ELF-1 (cell line): Measurements from ENCODE around the gene RCL1.
"Not testable (repeated sequence)": the region's sequence is repeated elsewhere in the genome, so short reads cannot be mapped to it uniquely, and the experiment has no call there.

Experiments
- DNase-seq: peaks from one replicate; pipeline ENCODE4 v3.0.0-alpha.2; 2016; ENCODE audit warnings: low read depth, low spot score

Gene RCL1, protein sequence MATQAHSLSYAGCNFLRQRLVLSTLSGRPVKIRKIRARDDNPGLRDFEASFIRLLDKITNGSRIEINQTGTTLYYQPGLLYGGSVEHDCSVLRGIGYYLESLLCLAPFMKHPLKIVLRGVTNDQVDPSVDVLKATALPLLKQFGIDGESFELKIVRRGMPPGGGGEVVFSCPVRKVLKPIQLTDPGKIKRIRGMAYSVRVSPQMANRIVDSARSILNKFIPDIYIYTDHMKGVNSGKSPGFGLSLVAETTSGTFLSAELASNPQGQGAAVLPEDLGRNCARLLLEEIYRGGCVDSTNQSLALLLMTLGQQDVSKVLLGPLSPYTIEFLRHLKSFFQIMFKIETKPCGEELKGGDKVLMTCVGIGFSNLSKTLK

GRCh38 chr9:4792572-4793458 is at the start of gene RCL1:
Gene RCL1 (plus strand): TSS chr9:4792944. CDS start chr9:4793092, 148 bp downstream.
- peak; percentile 98 for DNase-seq

DNA sequence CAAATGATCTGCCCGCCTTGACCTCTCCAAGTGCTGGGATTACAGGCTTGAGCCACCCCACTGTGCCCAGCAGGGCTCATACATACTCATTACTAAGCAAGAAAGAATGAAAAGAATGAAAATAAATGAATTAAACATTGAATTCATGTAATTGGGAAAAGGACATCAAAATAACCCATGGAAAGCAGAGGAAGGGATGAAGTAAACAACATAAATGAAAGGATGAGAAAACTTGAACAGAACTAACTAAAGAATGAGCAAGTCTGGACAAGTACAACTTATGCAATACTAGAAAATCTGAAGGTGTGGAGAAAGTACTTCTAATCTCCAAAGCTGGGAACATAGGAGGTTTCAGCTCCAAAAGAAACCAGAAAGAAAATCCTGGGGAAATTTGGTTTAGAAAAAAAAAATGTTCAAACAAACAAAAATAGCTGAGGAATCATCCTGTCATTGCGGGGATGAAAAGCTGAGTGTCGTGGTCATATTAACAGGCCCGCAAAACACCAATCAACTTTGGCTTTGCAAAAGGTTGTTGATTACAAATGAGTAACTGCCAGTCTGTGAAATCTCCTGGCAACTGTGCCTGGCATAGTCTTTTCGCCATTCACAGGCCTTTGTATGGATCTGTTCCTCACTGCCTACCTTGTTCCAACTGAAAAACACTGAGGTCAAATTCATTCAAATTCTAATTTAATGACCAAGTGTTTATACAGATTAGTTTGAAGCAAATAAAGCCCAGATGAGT is 49.4 kb upstream of the RCL1 start:
- no peak for DNase-seq

DNA sequence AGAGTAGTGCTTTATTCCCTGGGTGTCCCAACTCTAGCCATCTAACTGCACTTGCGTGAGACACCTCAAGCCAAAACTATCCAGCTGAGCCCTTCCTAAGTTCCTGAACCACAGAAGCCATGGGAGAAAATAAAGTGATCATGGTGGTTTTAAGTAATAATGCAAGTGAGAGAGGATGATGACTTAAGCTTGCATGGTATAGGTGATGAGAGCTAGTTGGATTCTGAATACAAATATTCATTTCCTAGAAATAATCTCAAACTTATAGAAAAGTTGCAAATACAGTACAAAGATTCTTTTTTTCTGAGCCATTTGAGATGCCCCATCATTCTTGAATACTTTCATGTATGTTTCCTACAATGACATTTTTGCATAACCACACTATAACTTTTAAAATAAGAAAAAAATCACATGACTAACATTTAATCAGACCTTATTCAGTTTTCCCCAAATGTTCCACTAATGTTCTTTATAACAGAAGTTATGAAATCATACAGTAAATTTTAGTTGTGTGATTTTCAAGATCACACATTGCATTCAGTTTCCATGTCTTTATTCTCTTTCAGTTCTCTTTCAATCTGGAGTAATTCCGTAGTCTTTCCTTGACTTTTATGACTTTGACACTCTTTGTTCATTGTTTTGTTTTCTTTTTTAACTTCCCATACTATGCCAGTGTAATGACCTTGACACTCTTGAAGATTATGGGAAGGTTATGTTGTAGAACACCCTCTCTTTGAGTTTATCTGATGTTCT is 46.3 kb upstream of the RCL1 start:
- DNase-seq: no peak

DNA sequence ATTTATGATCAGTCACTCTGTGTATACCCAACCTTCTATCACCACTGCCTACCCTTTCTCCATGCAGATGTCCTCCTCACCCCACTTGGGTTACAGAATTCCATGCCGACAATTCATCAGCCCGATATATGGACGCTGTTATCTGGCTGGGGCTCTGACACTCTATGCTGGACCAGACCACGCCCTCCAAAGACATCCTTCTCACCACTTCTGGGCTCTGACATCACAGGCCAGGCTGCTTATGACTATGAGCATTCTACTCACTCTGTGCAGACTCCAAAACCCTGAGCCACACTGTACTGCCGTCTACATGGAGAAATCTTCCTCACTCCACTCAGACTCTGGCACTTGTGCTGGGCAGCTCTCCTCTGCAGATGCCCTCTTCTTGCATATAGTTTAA is 44.1 kb upstream of the RCL1 start:
- no peak for DNase-seq

- peak; percentile 56 for DNase-seq
These were observed 42.6 kb upstream of the RCL1 start for GRCh38 chr9:4750023-4750673.

- DNase-seq: not testable (repeated sequence)
These were observed 38.2 kb upstream of the RCL1 start for GRCh38 chr9:4754530-4754929.

- no peak for DNase-seq
These were observed 37.6 kb upstream of the RCL1 start for GRCh38 chr9:4755026-4755609.

DNA sequence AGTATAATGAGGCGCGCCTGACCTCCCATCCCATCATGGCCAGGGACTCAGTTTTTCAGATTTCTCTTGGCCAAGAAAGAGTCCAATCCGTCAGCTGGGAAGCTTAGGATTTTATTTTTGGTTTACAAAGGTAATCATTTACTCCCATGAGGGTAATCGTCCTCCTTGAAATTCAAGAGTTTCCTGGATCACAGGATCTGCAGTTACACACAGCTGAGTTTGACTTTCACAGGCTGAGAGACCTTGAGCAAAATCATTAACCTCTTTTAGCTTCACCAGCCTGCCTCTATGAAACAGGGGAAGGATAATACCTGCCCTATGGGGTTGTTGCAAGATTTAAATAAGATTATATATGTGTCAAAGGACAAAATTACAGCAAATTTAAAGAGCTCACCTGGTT is 36.3 kb upstream of the RCL1 start:
- DNase-seq: no peak

DNA sequence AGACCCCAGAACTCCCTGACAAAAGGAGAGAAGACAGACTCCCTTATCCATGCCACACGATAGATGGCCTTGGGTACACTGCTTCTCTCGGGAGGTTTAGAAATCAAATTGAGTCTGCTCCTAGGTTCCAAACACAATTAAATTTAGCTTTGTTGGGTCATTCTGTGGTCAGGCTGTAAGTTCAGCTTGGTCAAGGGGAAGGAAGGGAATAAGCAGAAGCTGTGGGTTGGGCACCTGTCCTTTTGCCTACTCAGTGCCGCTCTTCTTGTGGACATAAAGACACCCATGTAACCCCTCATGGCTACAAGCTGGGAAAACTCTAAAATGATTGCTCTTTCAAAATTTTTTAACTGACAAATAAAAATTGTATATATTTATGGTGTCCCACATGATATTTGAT is 32.6 kb upstream of the RCL1 start:
- DNase-seq: no peak

- DNase-seq: peak; percentile 77
These were observed 30.4 kb upstream of the RCL1 start for GRCh38 chr9:4762108-4762885.

- peak; percentile 90 for DNase-seq
These were observed 29.7 kb upstream of the RCL1 start for GRCh38 chr9:4762886-4763541.

- DNase-seq: no peak
These were observed 28.7 kb upstream of the RCL1 start for GRCh38 chr9:4764033-4764432.

GRCh38 chr9:4768681-4769080 is 24.1 kb upstream of the RCL1 start:
- no peak for DNase-seq

DNA sequence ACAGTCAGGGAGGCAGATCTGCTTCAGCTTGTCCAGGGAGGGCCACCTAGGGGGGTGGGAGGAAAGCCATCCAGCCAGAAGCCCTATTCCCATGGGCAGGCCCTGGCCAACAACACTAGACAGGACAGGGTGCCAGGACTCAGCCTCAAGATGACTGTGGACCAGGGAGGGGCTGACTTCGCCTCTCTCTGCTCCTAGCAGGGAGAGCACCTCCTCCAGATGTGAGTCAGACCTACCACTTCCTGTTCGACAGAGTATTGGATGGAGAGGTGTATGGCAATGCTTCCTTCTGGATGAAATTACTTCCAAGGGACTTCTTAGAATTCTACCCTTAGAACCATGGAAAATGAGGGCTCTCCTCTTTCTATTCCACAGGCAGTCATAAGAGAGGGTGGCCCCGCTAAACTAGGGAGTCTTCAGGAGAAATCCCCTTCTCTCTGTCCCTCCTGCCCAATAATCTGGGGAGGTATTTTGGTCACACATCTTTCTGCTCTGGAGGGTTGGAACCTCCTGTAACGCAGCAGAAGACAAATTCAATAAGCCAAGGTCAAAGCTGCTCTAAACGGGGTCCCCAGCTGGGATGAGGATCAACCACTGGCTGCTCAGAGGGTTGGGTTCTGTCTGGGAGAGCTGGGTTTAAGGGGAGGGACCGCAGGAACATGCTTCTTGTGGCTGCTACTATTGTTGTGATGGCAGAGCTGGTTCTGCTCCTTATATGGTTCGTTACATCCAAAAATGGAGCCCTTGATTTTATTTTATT is 23.2 kb upstream of the RCL1 start:
- no peak for DNase-seq

DNA sequence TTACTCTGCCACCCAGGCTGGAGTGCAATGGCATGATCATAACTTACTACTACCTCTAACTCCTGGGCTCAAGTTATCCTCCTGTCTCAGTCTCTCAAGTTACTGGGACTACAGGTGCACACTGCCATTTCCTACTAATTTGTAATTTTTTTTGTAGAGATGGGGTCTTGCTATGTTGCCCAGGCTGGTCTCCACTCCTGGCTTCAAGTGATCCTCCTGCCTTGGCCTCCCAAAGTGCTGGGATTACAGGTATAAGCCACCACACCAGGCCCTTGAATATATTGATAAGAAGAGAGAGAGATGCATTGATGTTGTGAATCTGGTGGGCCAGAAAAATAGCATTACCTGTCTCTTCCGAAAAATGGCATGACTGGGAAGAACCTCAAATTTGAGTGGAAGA is 21.0 kb upstream of the RCL1 start:
- no peak for DNase-seq

DNA sequence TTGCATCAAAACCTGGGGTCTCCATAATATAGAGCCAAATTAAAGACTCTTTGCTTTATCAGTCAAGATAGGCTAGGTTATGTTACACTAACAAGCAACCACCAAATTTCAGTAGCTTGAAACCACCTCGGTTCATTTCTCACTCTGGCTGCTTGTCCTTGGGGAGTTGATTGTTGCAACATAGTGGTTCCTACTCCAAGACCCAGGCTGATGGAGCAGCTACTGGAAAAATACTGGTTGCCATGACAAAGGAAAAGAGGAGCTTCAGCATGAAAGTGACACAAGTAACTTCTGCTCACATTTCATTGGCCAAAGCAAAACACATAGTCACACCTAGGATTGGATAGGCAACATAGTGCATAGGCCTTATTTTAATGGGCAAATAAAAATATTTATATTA is 18.5 kb upstream of the RCL1 start:
- no peak for DNase-seq

GRCh38 chr9:4774958-4775357 is 17.8 kb upstream of the RCL1 start:
- DNase-seq: not testable (repeated sequence)

- no peak for DNase-seq
These were observed 12.1 kb upstream of the RCL1 start for GRCh38 chr9:4780651-4781050.
